Measurements from ENCODE around the gene TARS3.
"Not testable (repeated sequence)": the region's sequence is repeated elsewhere in the genome, so short reads cannot be mapped to it uniquely, and the experiment has no call there.

TARS3 gene

GRCh38 chr15:101652786-101653430 is 71.4 kb downstream of the TARS3 start:
- DNase-seq = no peak

GRCh38 chr15:101652098-101652785 is 72.0 kb downstream of the TARS3 start, which contains the start of gene TM2D3:
Gene TM2D3, minus strand, starts transcription at chr15:101652381. Its CDS starts 20 bp downstream, at chr15:101652361.
- peak; percentile 80 for DNase-seq

GRCh38 chr15:101651554-101652097 is 72.6 kb downstream of the TARS3 start:
- no peak for DNase-seq

GRCh38 chr15:101650145-101650544 is 74.1 kb downstream of the TARS3 start:
- no peak for DNase-seq

GRCh38 chr15:101648356-101648755 is 75.9 kb downstream of the TARS3 start:
- no peak for DNase-seq

- DNase-seq = no peak
Measured at GRCh38 chr15:101647251-101647650, 77.0 kb downstream of the TARS3 start.

GRCh38 chr15:101646672-101647071 is 77.6 kb downstream of the TARS3 start:
- DNase-seq = no peak

- no peak for DNase-seq
Measured at GRCh38 chr15:101642361-101642760, 81.9 kb downstream of the TARS3 start.

- no peak for DNase-seq
Measured at GRCh38 chr15:101641894-101642293, 82.4 kb downstream of the TARS3 start.

- peak; percentile 78 for DNase-seq
Measured at GRCh38 chr15:101641129-101641764, 83.0 kb downstream of the TARS3 start.

GRCh38 chr15:101639667-101640066 is 84.6 kb downstream of the TARS3 start:
- no peak for DNase-seq

- no peak for DNase-seq
Measured at GRCh38 chr15:101637919-101638318, 86.4 kb downstream of the TARS3 start.

- DNase-seq = no peak
Measured at GRCh38 chr15:101637516-101637915, 86.8 kb downstream of the TARS3 start.

GRCh38 chr15:101637038-101637437 is 87.2 kb downstream of the TARS3 start:
- DNase-seq = no peak

GRCh38 chr15:101635944-101636727 is 88.1 kb downstream of the TARS3 start:
- DNase-seq = no peak

- DNase-seq = no peak
Measured at GRCh38 chr15:101633356-101633755, 90.9 kb downstream of the TARS3 start.

- DNase-seq = not testable (repeated sequence)
Measured at GRCh38 chr15:101626729-101627128, 97.5 kb downstream of the TARS3 start.

- no peak for DNase-seq
Measured at GRCh38 chr15:101625980-101626379, 98.3 kb downstream of the TARS3 start.

- DNase-seq = no peak
Measured at GRCh38 chr15:101625184-101625583, 99.1 kb downstream of the TARS3 start.

- no peak for DNase-seq
Measured at GRCh38 chr15:101623367-101624304, 100.6 kb downstream of the TARS3 start.

GRCh38 chr15:101621961-101622360 is 102.3 kb downstream of the TARS3 start:
- DNase-seq = no peak

GRCh38 chr15:101620671-101621070 is 103.6 kb downstream of the TARS3 start:
- no peak for DNase-seq
